GM19467 (cell line): ENCODE measurements around the gene DCUN1D5.

Experiments used
- ATAC-seq: cut with Tn5 transposase; IDR thresholded peaks from one replicate; pipeline ENCODE4 v1.9.1; 2021; ENCODE audit warnings: mild to moderate bottlenecking, moderate library complexity; ENCODE audit not compliant: unreplicated experiment

DCUN1D5 gene

GRCh38 chr11:103091801-103092524 is at the start of gene DCUN1D5:
Gene DCUN1D5, minus strand, starts transcription at chr11:103092160. Its CDS starts 288 bp downstream, at chr11:103091872.
- peak; percentile 100 for ATAC-seq

GRCh38 chr11:103125462-103125861 is 33.5 kb upstream of the DCUN1D5 start:
- no peak for ATAC-seq

- ATAC-seq, result no peak
Measured at GRCh38 chr11:103114836-103115235, 22.9 kb upstream of the DCUN1D5 start.

- no peak for ATAC-seq
Measured at GRCh38 chr11:103112364-103112763, 20.4 kb upstream of the DCUN1D5 start.

GRCh38 chr11:103111400-103111799 is 19.4 kb upstream of the DCUN1D5 start:
- no peak for ATAC-seq

- no peak for ATAC-seq
Measured at GRCh38 chr11:103110391-103110790, 18.4 kb upstream of the DCUN1D5 start.

GRCh38 chr11:103109818-103110388 is 17.9 kb upstream of the DCUN1D5 start:
- ATAC-seq, result no peak

GRCh38 chr11:103108933-103109817 is 17.2 kb upstream of the DCUN1D5 start, which contains the start of gene DYNC2H1:
Gene DYNC2H1, plus strand, starts transcription at chr11:103109426. Its CDS starts 149 bp downstream, at chr11:103109575.
- ATAC-seq, result peak; percentile 100

GRCh38 chr11:103097279-103097678 is 5.3 kb upstream of the DCUN1D5 start:
- ATAC-seq, result no peak

GRCh38 chr11:103091064-103091800 is 728 bp downstream of the DCUN1D5 start:
- peak; percentile 24 for ATAC-seq

GRCh38 chr11:103086461-103086860 is 5.5 kb downstream of the DCUN1D5 start:
- ATAC-seq, result no peak

GRCh38 chr11:103085758-103086365 is 6.1 kb downstream of the DCUN1D5 start:
- no peak for ATAC-seq

GRCh38 chr11:103079833-103080232 is 12.1 kb downstream of the DCUN1D5 start:
- ATAC-seq, result no peak

- ATAC-seq, result no peak
Measured at GRCh38 chr11:103078710-103079109, 13.2 kb downstream of the DCUN1D5 start.

GRCh38 chr11:103077554-103077953 is 14.4 kb downstream of the DCUN1D5 start:
- no peak for ATAC-seq

GRCh38 chr11:103076361-103076760 is 15.6 kb downstream of the DCUN1D5 start:
- ATAC-seq, result no peak

GRCh38 chr11:103071008-103071407 is 21.0 kb downstream of the DCUN1D5 start:
- ATAC-seq, result no peak

GRCh38 chr11:103070142-103070541 is 21.8 kb downstream of the DCUN1D5 start:
- no peak for ATAC-seq

GRCh38 chr11:103069367-103069766 is 22.6 kb downstream of the DCUN1D5 start:
- no peak for ATAC-seq

GRCh38 chr11:103067118-103067517 is 24.8 kb downstream of the DCUN1D5 start:
- no peak for ATAC-seq
